ENCODE results near the gene OGDH. TPM values are rescaled to one million over a fixed set of nuclear protein-coding genes. Genes with fewer than 3 reads are reported as not detected.
"Not testable (repeated sequence)": the region's sequence is repeated elsewhere in the genome, so short reads cannot be mapped to it uniquely, and the experiment has no call there.

The OGDH gene
- total RNA-seq, 6 experiments from 2014 or later = 46.6 to 63.2 (median 55.8) TPM

DNA sequence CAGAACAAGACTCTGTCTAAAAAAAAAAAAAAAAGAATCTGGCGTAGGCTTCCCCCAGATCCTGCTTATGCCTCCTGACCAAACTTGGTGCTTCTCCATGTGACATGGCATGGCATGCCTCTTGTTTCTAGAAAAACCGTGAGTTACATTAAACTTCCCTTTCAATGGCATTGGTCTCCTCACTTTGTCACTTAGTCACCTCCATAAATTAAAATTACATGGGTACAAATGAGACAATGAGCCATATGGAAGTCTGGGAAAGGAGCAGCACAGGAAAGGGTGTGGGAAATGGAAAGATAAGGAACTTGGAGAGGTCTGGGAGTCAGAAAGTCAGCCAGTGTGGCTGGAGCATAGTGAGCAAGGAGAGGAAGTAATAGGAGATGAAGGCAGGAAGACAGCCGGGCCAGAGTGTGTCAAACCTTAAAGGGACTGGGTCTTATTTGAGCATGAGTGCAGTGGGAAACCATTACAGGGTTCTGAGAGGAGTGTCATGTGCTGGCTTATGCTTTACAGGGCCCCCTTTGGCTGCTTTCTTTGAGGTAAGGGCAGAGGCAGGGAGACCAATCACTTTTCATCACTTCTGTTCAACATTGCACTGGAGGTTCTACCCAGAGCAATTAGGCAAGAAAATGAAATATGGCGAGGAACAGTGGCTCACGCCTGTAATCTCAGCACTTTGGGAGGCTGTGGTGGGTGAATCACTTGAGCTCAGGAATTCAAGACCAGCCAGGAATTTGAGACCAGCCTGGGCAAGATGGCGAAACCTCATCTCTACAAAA, 120.9 kb downstream of the OGDH start:
- Histone ChIP-seq H3K4me1 (no peaks in the 10 kb centered on the region), H3K27me3 (no peaks in the 10 kb centered on the region), H3K27ac (no peak overlapping the region), H3K4me3 (no peak overlapping the region), H3K9me3 (no peaks in the 10 kb centered on the region), H3K36me3 (no peaks in the 10 kb centered on the region)
- DNase-seq = no peak
- no peak for TF ChIP-seq POLR2A (IDR thresholded peaks at IDR 0.05)
- TF ChIP-seq, protein P1, sequence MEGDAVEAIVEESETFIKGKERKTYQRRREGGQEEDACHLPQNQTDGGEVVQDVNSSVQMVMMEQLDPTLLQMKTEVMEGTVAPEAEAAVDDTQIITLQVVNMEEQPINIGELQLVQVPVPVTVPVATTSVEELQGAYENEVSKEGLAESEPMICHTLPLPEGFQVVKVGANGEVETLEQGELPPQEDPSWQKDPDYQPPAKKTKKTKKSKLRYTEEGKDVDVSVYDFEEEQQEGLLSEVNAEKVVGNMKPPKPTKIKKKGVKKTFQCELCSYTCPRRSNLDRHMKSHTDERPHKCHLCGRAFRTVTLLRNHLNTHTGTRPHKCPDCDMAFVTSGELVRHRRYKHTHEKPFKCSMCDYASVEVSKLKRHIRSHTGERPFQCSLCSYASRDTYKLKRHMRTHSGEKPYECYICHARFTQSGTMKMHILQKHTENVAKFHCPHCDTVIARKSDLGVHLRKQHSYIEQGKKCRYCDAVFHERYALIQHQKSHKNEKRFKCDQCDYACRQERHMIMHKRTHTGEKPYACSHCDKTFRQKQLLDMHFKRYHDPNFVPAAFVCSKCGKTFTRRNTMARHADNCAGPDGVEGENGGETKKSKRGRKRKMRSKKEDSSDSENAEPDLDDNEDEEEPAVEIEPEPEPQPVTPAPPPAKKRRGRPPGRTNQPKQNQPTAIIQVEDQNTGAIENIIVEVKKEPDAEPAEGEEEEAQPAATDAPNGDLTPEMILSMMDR (IDR thresholded peaks at IDR 0.05) = no peak
- intact Hi-C loops (cut with DNase I) = no loop called here
- ATAC-seq = peak; percentile 57 to 77 (median 67)
- WGBS (ENCODE audit: insufficient coverage, low coverage, low lambda C conversion rate, missing lambda C conversion rate) = 42% methylated on average over 6 of the region's 6 CpGs

DNA sequence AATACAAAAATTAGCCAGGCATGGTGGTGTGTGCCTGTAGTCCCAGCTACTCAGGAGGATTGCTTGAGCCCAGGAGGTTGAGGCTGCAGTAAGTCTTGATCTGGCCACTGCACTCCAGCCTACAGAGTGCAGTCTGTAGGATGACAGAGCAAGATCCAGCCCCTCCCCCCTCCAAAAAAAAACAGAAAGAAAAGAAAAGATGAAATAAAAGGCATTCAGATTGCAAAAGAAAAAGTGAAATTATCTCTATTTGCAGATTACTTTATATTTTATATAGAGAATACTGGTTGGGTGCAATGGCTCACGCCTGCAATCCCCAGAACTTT, 121.5 kb downstream of the OGDH start:
- ATAC-seq (no peak), DNase-seq (no peak)
- Histone ChIP-seq H3K27ac (no peak overlapping the region), H3K36me3 (no peaks in the 10 kb centered on the region), H3K9me3 (no peaks in the 10 kb centered on the region), H3K4me1 (no peaks in the 10 kb centered on the region), H3K4me3 (no peak overlapping the region), H3K27me3 (no peaks in the 10 kb centered on the region)
- TF ChIP-seq, protein P1 (IDR thresholded peaks at IDR 0.05) = no peak
- TF ChIP-seq POLR2A (IDR thresholded peaks at IDR 0.05) = no peak
- 80% methylated on average over 1 of the region's 1 CpG for WGBS (ENCODE audit: insufficient coverage, low coverage, low lambda C conversion rate, missing lambda C conversion rate)
- intact Hi-C loops (cut with DNase I) = no loop called here

DNA sequence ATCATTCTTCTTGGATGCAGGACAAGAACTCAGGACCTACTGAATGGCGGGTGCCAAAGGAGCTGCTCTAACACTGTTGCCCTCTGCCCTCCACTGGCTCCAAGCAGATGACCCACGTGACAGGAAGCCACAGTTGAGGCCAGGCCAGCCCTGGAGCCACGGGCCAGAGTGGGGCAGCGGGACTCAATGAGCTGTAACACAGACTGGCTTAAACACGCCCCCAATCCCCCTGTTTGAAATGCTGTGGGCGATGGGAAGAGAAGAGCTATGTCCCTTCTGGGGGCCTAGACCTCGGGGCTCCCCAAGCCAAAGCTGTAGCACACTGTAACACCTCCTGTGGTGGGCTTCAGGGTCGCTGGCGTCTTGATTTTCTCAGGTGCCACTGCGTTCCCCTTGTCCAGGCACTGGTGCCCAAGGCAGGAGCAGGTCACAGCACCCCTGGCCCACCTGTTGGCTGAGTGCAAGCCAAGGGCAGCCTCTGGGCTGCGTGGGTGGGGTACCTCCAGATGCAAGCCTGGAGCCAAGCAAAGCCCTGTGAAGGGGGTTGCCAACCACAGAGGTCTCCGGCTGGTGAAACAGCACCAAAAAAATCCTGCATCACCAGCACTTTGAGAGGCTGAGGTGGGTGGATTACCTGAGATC, 123.6 kb downstream of the OGDH start:
- no peaks in the 10 kb centered on the region for H3K9me3 ChIP-seq
- no peaks in the 10 kb centered on the region for H3K4me1 ChIP-seq
- H3K27ac ChIP-seq = no peak overlapping the region
- no peaks in the 10 kb centered on the region for H3K27me3 ChIP-seq
- H3K4me3 ChIP-seq = no peak overlapping the region
- intact Hi-C loops (cut with DNase I) = no loop called here
- no peaks in the 10 kb centered on the region for H3K36me3 ChIP-seq
- ATAC-seq (peak; percentile 52 to 61 (median 56)), DNase-seq (no peak)
- no peak for TF ChIP-seq POLR2A (IDR thresholded peaks at IDR 0.05)
- TF ChIP-seq, protein P1 (IDR thresholded peaks at IDR 0.05) = no peak
- 67% methylated on average over 1 of the region's 12 CpGs for WGBS (ENCODE audit: insufficient coverage, low coverage, low lambda C conversion rate, missing lambda C conversion rate)

DNA sequence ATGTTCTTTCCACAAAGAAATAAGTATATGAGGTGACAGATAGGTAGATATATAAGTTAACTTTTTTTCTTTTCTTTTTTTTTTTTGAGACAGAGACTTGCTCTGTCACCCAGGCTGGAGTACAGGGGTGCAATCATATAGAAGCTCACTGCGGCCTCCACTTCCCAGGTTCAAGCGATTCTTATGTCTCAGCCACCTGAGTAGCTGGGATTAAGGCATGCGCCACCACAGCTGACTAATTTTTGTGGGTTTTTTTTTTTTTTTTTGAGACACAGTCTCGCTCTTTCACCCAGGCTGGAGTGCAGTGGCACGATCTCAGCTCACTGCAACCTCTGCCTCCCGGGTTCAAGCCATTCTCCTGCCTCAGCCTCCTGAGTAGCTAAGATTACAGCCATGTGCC, 126.5 kb downstream of the OGDH start:
- H3K36me3 ChIP-seq; intact Hi-C loops (cut with DNase I); DNase-seq; H3K9me3 ChIP-seq; H3K27ac ChIP-seq; H3K4me3 ChIP-seq; ATAC-seq; H3K4me1 ChIP-seq; H3K27me3 ChIP-seq: not testable (repeated sequence)
- WGBS (ENCODE audit: insufficient coverage, low coverage, low lambda C conversion rate, missing lambda C conversion rate) = 100% methylated on average over 1 of the region's 6 CpGs

DNA sequence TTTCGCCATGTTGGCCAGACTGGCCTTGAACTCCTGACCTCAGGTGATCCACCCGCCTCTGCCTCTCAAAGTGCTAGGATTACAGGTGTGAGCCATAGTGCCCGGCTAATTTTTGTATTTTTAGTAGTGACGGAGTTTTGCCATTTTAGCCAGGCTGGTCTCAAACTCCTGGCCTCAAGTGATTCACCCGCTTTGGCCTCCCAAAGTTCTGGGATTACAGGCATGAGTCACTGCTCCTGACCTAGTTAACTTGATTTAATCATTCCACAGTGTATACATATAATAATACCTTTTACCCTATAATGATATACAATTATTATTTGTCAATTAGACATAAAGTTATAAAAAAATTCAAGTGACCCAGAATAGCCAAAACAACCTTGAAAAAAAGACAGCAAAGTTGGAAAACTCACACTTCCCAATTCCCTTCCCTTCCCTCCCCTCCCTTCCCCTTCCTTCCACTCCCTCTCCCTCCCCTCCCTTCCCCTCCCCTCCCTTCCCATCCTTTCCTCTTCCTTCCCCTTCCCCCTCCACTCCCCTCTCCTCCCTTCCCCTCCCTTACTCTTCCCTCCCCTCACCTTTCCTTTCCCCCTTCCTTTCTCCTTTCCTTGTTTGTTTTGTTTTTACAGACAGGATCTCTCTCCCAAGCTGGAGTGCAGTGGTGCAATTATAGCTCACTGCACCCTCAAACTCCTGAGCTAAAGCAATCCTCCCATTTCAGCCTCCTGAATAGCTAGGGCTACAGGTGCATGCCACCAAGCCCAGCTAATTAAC, 127.5 kb downstream of the OGDH start:
- Histone ChIP-seq H3K36me3 (no peaks in the 10 kb centered on the region), H3K27ac (no peak overlapping the region), H3K9me3 (no peaks in the 10 kb centered on the region), H3K4me1 (no peaks in the 10 kb centered on the region), H3K4me3 (no peak overlapping the region), H3K27me3 (no peaks in the 10 kb centered on the region)
- WGBS (ENCODE audit: insufficient coverage, low coverage, low lambda C conversion rate, missing lambda C conversion rate) = 42% methylated on average over 2 of the region's 5 CpGs
- ATAC-seq = no peak
- TF ChIP-seq, protein P1 (IDR thresholded peaks at IDR 0.05) = no peak
- no peak for TF ChIP-seq POLR2A (IDR thresholded peaks at IDR 0.05)
- DNase-seq = no peak
- intact Hi-C loops (cut with DNase I) = no loop called here
